Kidney (tissue), 14 donors: ENCODE data around the gene SPATA18. TPM values are rescaled to one million over a fixed set of nuclear protein-coding genes. Genes with fewer than 3 reads are reported as not detected.
"Not testable (repeated sequence)": the region's sequence is repeated elsewhere in the genome, so short reads cannot be mapped to it uniquely, and the experiment has no call there.

Experiments used
- DNase-seq, 5 donors: peaks; one replicate each; pipeline ENCODE4 v3.0.0-alpha.2; 2013 to 2020
- FAIRE-seq: peaks from 2 replicates; lab custom pipeline; 2012; peaks lifted over from hg19 to GRCh38; lab: Jason Lieb, UNC
- H3K27ac ChIP-seq, 2 donors: one replicate each; pipeline ENCODE4 v1.7.0; 2013; ENCODE audit warnings: low read depth in 2 of 2, low read length in 2 of 2, inconsistent platforms in 1 of 2
- H3K27me3 ChIP-seq: one replicate; pipeline ENCODE4 v1.7.1; 2013; ENCODE audit warnings: low read length, inconsistent platforms; ENCODE audit not compliant: control insufficient read depth, insufficient read depth
- H3K36me3 ChIP-seq, 3 donors: one replicate each; pipeline versions ENCODE4 v1.7.0 to v1.7.1; 2013; ENCODE audit warnings: low read length in 3 of 3, control low read depth in 1 of 3, inconsistent platforms in 1 of 3; ENCODE audit not compliant: insufficient read depth in 3 of 3, control insufficient read depth in 2 of 3
- H3K4me1 ChIP-seq, 3 donors: one replicate each; pipeline versions ENCODE4 v1.7.0 to v1.7.1; 2013; ENCODE audit warnings: low read length in 3 of 3, inconsistent platforms in 1 of 3, low read depth in 1 of 3; ENCODE audit not compliant: control insufficient read depth in 2 of 3, insufficient read depth in 2 of 3
- H3K4me3 ChIP-seq, 3 donors: one replicate each; pipeline versions ENCODE4 v1.7.0 to v1.8.1; 2013; ENCODE audit warnings: low read length in 3 of 3, control low read depth in 1 of 3, inconsistent platforms in 1 of 3
- H3K9ac ChIP-seq, 3 donors: one replicate each; pipeline versions ENCODE4 v1.7.0 to v1.7.1; 2013; ENCODE audit warnings: low read length in 3 of 3, control low read depth in 1 of 3, inconsistent platforms in 1 of 3
- H3K9me3 ChIP-seq, 3 donors: one replicate each; pipeline versions ENCODE4 v1.7.0 to v1.7.1; 2013; ENCODE audit warnings: low read length in 3 of 3, control low read depth in 1 of 3, inconsistent platforms in 1 of 3; ENCODE audit not compliant: control insufficient read depth in 2 of 3, insufficient read depth in 1 of 3
- CTCF ChIP-seq: IDR thresholded peaks from 3 replicates; pipeline ENCODE4 v1.5.1; 2012; ENCODE audit warnings: mild to moderate bottlenecking, moderate library complexity, borderline replicate concordance; ENCODE audit not compliant: insufficient read depth; ENCODE audit errors: extremely low read depth
- intact Hi-C: fragments of 100-400 bp; cut with DNase I; formaldehyde crosslinking; loops from one replicate; pipeline ENCODE4 v1.11.1; 2022
- polyA plus RNA-seq: library from polyadenylated mRNA; stranded (reverse); fragments of 350-450 nt; fragmentation: Illumina TruSeq; extraction: RNeasy Lipid Tissue Mini Kit (QIAGEN cat#74804); gene quantifications from one replicate; pipeline ENCODE4 v1.2.3, GENCODE V29; 2014; ENCODE audit warnings: low read depth, low replicate concordance; ENCODE audit not compliant: insufficient read depth
- total RNA-seq: library from RNA; stranded (reverse); fragmentation: NEBNext Ultra II Directional; extraction: Animal tissue kit (Norgen Biotek cat#: 25700); gene quantifications from one replicate; pipeline ENCODE4 v1.2.1, GENCODE V29; 2021
- donor health status: control.
- donor health status: control.
- donor health status: control.
- donor health status: control.
- donor health status: control.
- donor health status: DM: yes; HTN: yes; CAD: no.
- donor health status: Normal renal cell carcinoma (clear cell type).

The SPATA18 gene
- total and polyA plus RNA-seq, 2 donors from 2014 or later = 5.9 to 11.6 TPM

GRCh38 chr4:52071791-52072546 is 20.9 kb downstream of the SPATA18 start:
- peak overlapping the region in 1 of 3 donors; percentile 29 for H3K9ac ChIP-seq
- no peaks in the 10 kb centered on the region for H3K36me3 ChIP-seq
- no peak for DNase-seq
- no peaks in the 10 kb centered on the region for H3K4me1 ChIP-seq
- FAIRE-seq = no peak
- no peak overlapping the region for H3K27ac ChIP-seq
- intact Hi-C loops = no loop called here
- no peaks in the 10 kb centered on the region for H3K9me3 ChIP-seq
- TF ChIP-seq CTCF = no peak
- H3K4me3 ChIP-seq = peak overlapping the region in 2 of 3 donors; percentile 28 to 56
- no peaks in the 10 kb centered on the region for H3K27me3 ChIP-seq

GRCh38 chr4:52076731-52077130 is 25.6 kb downstream of the SPATA18 start:
- intact Hi-C loops = no loop called here
- H3K9me3 ChIP-seq = no peaks in the 10 kb centered on the region
- no peak overlapping the region for H3K9ac ChIP-seq
- FAIRE-seq (no peak), DNase-seq (peak; percentile 55 to 69 (median 61))
- no peak for TF ChIP-seq CTCF
- no peak overlapping the region for H3K27ac ChIP-seq
- no peaks in the 10 kb centered on the region for H3K36me3 ChIP-seq
- no peaks in the 10 kb centered on the region for H3K4me1 ChIP-seq
- H3K27me3 ChIP-seq = no peaks in the 10 kb centered on the region
- H3K4me3 ChIP-seq = peak overlapping the region in 1 of 3 donors; percentile 2

- intact Hi-C loops = no loop called here
- H3K9me3 ChIP-seq = no peaks in the 10 kb centered on the region
- DNase-seq (no peak), FAIRE-seq (no peak)
- no peaks in the 10 kb centered on the region for H3K4me1 ChIP-seq
- H3K4me3 ChIP-seq = no peak overlapping the region
- no peak overlapping the region for H3K9ac ChIP-seq
- no peaks in the 10 kb centered on the region for H3K36me3 ChIP-seq
- no peaks in the 10 kb centered on the region for H3K27me3 ChIP-seq
- no peak for TF ChIP-seq CTCF
- no peak overlapping the region for H3K27ac ChIP-seq
Measured at GRCh38 chr4:52079659-52080058, 28.6 kb downstream of the SPATA18 start.

GRCh38 chr4:52081216-52081615 is 30.1 kb downstream of the SPATA18 start:
- Histone ChIP-seq H3K9me3 (no peaks in the 10 kb centered on the region), H3K36me3 (no peaks in the 10 kb centered on the region), H3K27ac (no peak overlapping the region), H3K4me1 (no peaks in the 10 kb centered on the region), H3K27me3 (no peaks in the 10 kb centered on the region), H3K9ac (no peak overlapping the region), H3K4me3 (no peak overlapping the region)
- DNase-seq (no peak), FAIRE-seq (no peak)
- no peak for TF ChIP-seq CTCF
- intact Hi-C loops = no loop called here

DNA sequence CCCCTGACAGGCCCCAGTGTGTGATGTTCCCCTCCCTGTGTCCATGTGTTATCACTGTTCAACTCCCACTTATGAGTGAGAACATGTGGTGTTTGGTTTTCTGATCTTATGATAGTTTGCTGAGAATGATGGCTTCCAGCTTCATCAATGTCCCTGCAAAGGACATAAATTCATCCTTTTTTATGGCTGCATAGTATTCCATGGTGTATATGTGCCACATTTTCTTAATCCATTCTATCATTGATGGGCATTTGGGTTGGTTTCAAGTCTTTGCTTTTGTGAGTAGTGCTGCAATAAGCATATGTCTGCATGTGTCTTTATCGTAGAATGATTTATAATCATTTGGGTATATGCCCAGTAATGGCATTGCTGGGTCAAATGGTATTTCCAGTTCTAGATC is 35.3 kb downstream of the SPATA18 start:
- H3K27ac ChIP-seq, H3K4me1 ChIP-seq, H3K27me3 ChIP-seq, FAIRE-seq, DNase-seq, H3K9me3 ChIP-seq, H3K36me3 ChIP-seq, intact Hi-C loops, H3K4me3 ChIP-seq, H3K9ac ChIP-seq: not testable (repeated sequence)
